ENCODE results near the gene GLP2R.

The GLP2R gene

DNA sequence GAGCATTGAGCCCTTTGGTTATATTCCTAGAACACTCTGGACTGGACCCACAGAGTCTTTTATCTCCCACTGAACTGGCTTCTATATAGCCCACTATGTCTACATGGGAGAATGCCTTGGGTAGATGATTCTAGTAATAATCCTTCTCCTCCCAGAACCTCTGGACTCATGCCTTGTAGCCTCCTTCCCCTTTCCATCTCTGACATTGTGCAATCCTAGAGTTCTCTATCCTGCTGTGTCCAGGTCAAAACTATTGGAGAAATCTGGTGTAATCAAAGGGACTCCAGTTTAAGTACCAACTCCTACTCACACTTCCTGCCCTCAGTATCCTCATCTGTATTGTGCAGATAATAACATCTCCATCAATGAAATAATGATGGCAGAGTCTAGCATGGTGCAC lies 70.2 kb downstream of the GLP2R start:
- Histone ChIP-seq H3F3A (ENCODE audit: insufficient read depth) (no peaks in the 10 kb centered on the region), H3K79me2 (ENCODE audit: insufficient read depth, low read length) (no peaks in the 10 kb centered on the region), H4K20me1 (ENCODE audit: low read depth, low read length) (no peaks in the 10 kb centered on the region), H3K27me3 (ENCODE audit: low read length) (no peaks in the 10 kb centered on the region), H3K9me2 (replicated peaks; ENCODE audit: insufficient read depth, low read length) (no peaks in the 10 kb centered on the region), H3K4me3 (ENCODE audit: insufficient read depth, low read length, poor library complexity, severe bottlenecking) (no peak overlapping the region), H3K27ac (ENCODE audit: low read depth, low read length) (no peak overlapping the region), H3K4me2 (ENCODE audit: low read depth, low read length, poor library complexity, severe bottlenecking) (no peak overlapping the region), H2AFZ (ENCODE audit: low read depth, low read length, severe bottlenecking) (no peak overlapping the region), H3K36me3 (ENCODE audit: low read length) (no peaks in the 10 kb centered on the region), H3K9ac (ENCODE audit: low read length) (no peak overlapping the region), H3K9me3 (ENCODE audit: insufficient read depth, low read length) (no peaks in the 10 kb centered on the region)
- TF ChIP-seq EZH2phosphoT487 (conservative IDR thresholded peaks at IDR 0.05; ENCODE audit: low read length): no peak
- TF ChIP-seq CTCF (IDR thresholded peaks at IDR 0.05; ENCODE audit: insufficient read depth, low read length, poor library complexity, severe bottlenecking): no peak

GRCh38 chr17:9897372-9897968 lies 71.7 kb downstream of the GLP2R start:
- TF ChIP-seq CTCF (IDR thresholded peaks at IDR 0.05; ENCODE audit: insufficient read depth, low read length, poor library complexity, severe bottlenecking): no peak
- TF ChIP-seq EZH2phosphoT487 (conservative IDR thresholded peaks at IDR 0.05; ENCODE audit: low read length): no peak
- Histone ChIP-seq H3F3A (ENCODE audit: insufficient read depth) (no peaks in the 10 kb centered on the region), H3K9me3 (ENCODE audit: insufficient read depth, low read length) (no peaks in the 10 kb centered on the region), H4K20me1 (ENCODE audit: low read depth, low read length) (no peaks in the 10 kb centered on the region), H3K9me2 (replicated peaks; ENCODE audit: insufficient read depth, low read length) (no peaks in the 10 kb centered on the region), H3K4me3 (ENCODE audit: insufficient read depth, low read length, poor library complexity, severe bottlenecking) (no peak overlapping the region), H3K79me2 (ENCODE audit: insufficient read depth, low read length) (no peaks in the 10 kb centered on the region), H3K27me3 (ENCODE audit: low read length) (no peaks in the 10 kb centered on the region), H3K4me2 (ENCODE audit: low read depth, low read length, poor library complexity, severe bottlenecking) (no peak overlapping the region), H3K36me3 (ENCODE audit: low read length) (no peaks in the 10 kb centered on the region), H2AFZ (ENCODE audit: low read depth, low read length, severe bottlenecking) (no peak overlapping the region), H3K9ac (ENCODE audit: low read length) (no peak overlapping the region), H3K27ac (ENCODE audit: low read depth, low read length) (no peak overlapping the region)

DNA sequence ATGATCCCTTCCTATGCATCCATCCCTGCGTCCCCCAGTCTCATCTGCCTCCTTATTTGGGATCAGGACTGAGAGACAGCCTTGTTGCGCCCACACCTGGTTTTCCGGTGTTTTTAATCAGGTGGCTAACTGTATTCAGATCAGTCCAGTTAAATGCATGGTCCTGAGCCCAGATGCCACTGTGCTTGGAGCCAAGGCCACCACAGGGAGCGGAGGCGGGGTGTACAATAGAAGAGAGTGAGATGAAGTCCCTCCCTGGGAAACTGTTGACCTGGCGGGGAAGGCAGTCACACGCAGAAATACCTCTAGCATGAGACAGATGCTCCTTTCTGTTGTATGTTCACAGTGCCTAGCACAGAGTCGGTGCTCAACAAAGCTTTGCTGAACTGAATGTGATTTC lies 73.1 kb downstream of the GLP2R start:
- TF ChIP-seq CTCF (IDR thresholded peaks at IDR 0.05; ENCODE audit: insufficient read depth, low read length, poor library complexity, severe bottlenecking) (no peak), EZH2phosphoT487 (conservative IDR thresholded peaks at IDR 0.05; ENCODE audit: low read length) (no peak)
- Histone ChIP-seq H3K9ac (ENCODE audit: low read length) (no peak overlapping the region), H4K20me1 (ENCODE audit: low read depth, low read length) (no peaks in the 10 kb centered on the region), H3K79me2 (ENCODE audit: insufficient read depth, low read length) (no peaks in the 10 kb centered on the region), H3K9me2 (replicated peaks; ENCODE audit: insufficient read depth, low read length) (no peaks in the 10 kb centered on the region), H3F3A (ENCODE audit: insufficient read depth) (no peaks in the 10 kb centered on the region), H3K4me3 (ENCODE audit: insufficient read depth, low read length, poor library complexity, severe bottlenecking) (no peak overlapping the region), H3K9me3 (ENCODE audit: insufficient read depth, low read length) (no peaks in the 10 kb centered on the region), H3K36me3 (ENCODE audit: low read length) (no peaks in the 10 kb centered on the region), H3K4me2 (ENCODE audit: low read depth, low read length, poor library complexity, severe bottlenecking) (no peak overlapping the region), H3K27me3 (ENCODE audit: low read length) (no peaks in the 10 kb centered on the region), H3K27ac (ENCODE audit: low read depth, low read length) (no peak overlapping the region), H2AFZ (ENCODE audit: low read depth, low read length, severe bottlenecking) (no peak overlapping the region)
